GM23338 (cell line): Measurements from ENCODE around the gene B3GALNT2. TPM values are rescaled to one million over a fixed set of nuclear protein-coding genes. Genes with fewer than 3 reads are reported as not detected.

Source experiments
- ATAC-seq: fragments of 200-7000 bp; cut with Tn5 transposase; 3 replicates; pipeline ENCODE4 v1.9.1; 2020
- DNase-seq: peaks from one replicate; pipeline ENCODE4 v3.0.0-alpha.2; 2015; ENCODE audit warnings: low spot score
- H2AFZ ChIP-seq: fragments of 200-600 bp; sonication (generic); 2 replicates; pipeline ENCODE4 v1.8.0; 2016; ENCODE audit warnings: antibody characterized with exemption, mild to moderate bottlenecking, moderate library complexity
- H3F3A ChIP-seq: fragments of 200-600 bp; sonication (generic); replicated peaks from 2 replicates; pipeline ENCODE4 v1.8.0; 2017; ENCODE audit warnings: antibody characterized with exemption, mixed run types, low read depth
- H3K27ac ChIP-seq: fragments of 200-600 bp; sonication (generic); 2 replicates; pipeline ENCODE4 v1.6.1; 2016; ENCODE audit warnings: low read depth
- H3K27me3 ChIP-seq: fragments of 200-600 bp; sonication (generic); 2 replicates; pipeline ENCODE4 v1.8.0; 2016; ENCODE audit warnings: mild to moderate bottlenecking, mixed run types, moderate library complexity; ENCODE audit not compliant: insufficient read depth
- H3K36me3 ChIP-seq: fragments of 200-600 bp; sonication (generic); 2 replicates; pipeline ENCODE4 v1.8.0; 2016; ENCODE audit warnings: mild to moderate bottlenecking; ENCODE audit not compliant: insufficient read depth
- H3K4me1 ChIP-seq: fragments of 200-600 bp; sonication (generic); 2 replicates; pipeline ENCODE4 v1.8.0; 2016; ENCODE audit warnings: mild to moderate bottlenecking, moderate library complexity; ENCODE audit not compliant: insufficient read depth
- H3K4me2 ChIP-seq: fragments of 200-600 bp; sonication (generic); 2 replicates; pipeline ENCODE4 v1.7.1; 2017; ENCODE audit warnings: mixed run types
- H3K4me3 ChIP-seq: fragments of 200-600 bp; sonication (generic); 2 replicates; pipeline ENCODE4 v1.6.1; 2016; ENCODE audit warnings: mixed run types
- H3K79me2 ChIP-seq: fragments of 200-600 bp; sonication (generic); replicated peaks from 2 replicates; pipeline ENCODE4 v1.8.0; 2017; ENCODE audit warnings: mild to moderate bottlenecking; ENCODE audit not compliant: insufficient read depth
- H3K9me2 ChIP-seq: fragments of 200-600 bp; sonication (generic); 2 replicates; pipeline ENCODE4 v1.8.0; 2017; ENCODE audit not compliant: insufficient read depth
- H4K20me1 ChIP-seq: fragments of 200-600 bp; sonication (generic); replicated peaks from 2 replicates; pipeline ENCODE4 v1.8.0; 2017; ENCODE audit warnings: mild to moderate bottlenecking; ENCODE audit not compliant: insufficient read depth
- H3K27ac Mint-ChIP-seq: 2 replicates; pipeline ENCODE4 v1.8.0; 2020; ENCODE audit warnings: inconsistent platforms, mild to moderate bottlenecking, moderate library complexity, mixed read lengths
- H3K27me3 Mint-ChIP-seq: 3 replicates; pipeline ENCODE4 v1.8.0; 2022; ENCODE audit warnings: low read depth, mild to moderate bottlenecking, moderate library complexity, mixed read lengths, inconsistent platforms; ENCODE audit not compliant: insufficient read depth, poor library complexity
- H3K36me3 Mint-ChIP-seq: 3 replicates; pipeline ENCODE4 v1.8.0; 2021; ENCODE audit warnings: low read depth, mild to moderate bottlenecking, inconsistent platforms, moderate library complexity, mixed read lengths
- H3K4me1 Mint-ChIP-seq: 3 replicates; pipeline ENCODE4 v1.8.0; 2020; ENCODE audit warnings: mild to moderate bottlenecking, inconsistent platforms, mixed read lengths
- H3K4me3 Mint-ChIP-seq: 3 replicates; pipeline ENCODE4 v1.8.0; 2021; ENCODE audit warnings: moderate library complexity, mild to moderate bottlenecking, inconsistent platforms, mixed read lengths
- H3K9me3 Mint-ChIP-seq: 3 replicates; pipeline ENCODE4 v1.8.0; 2020; ENCODE audit warnings: moderate library complexity, mild to moderate bottlenecking, inconsistent platforms, mixed read lengths
- CREB1 ChIP-seq: fragments of 250-450 bp; sonication (Bioruptor Pico); IDR thresholded peaks from 2 replicates; pipeline ENCODE4 v1.5.0; 2020; ENCODE audit warnings: low read depth, mild to moderate bottlenecking, moderate library complexity
- ETS1 ChIP-seq: IDR thresholded peaks from 2 replicates; pipeline ENCODE4 v1.6.1; 2016; ENCODE audit warnings: antibody characterized with exemption
- EZH2 ChIP-seq: fragments of 200-600 bp; sonication (generic); IDR thresholded peaks from one replicate; pipeline ENCODE4 v1.8.0; 2017; ENCODE audit warnings: antibody characterized with exemption, mild to moderate bottlenecking, low read depth; ENCODE audit not compliant: unreplicated experiment
- EZH2phosphoT487 ChIP-seq: fragments of 200-600 bp; sonication (generic); IDR thresholded peaks from one replicate; pipeline ENCODE4 v1.8.1; 2018; ENCODE audit warnings: antibody characterized with exemption; ENCODE audit not compliant: unreplicated experiment
- JUNB ChIP-seq: IDR thresholded peaks from one replicate; pipeline ENCODE4 v1.6.1; 2016; ENCODE audit warnings: antibody characterized with exemption; ENCODE audit not compliant: unreplicated experiment
- NANOG ChIP-seq: IDR thresholded peaks from 2 replicates; pipeline ENCODE4 v1.6.1; 2016; ENCODE audit warnings: antibody characterized with exemption, borderline replicate concordance
- POLR2AphosphoS5 ChIP-seq: IDR thresholded peaks from 2 replicates; pipeline ENCODE4 v1.6.1; 2016; ENCODE audit warnings: antibody characterized with exemption, low read depth
- STAT1 ChIP-seq: IDR thresholded peaks from one replicate; pipeline ENCODE4 v1.6.1; 2016; ENCODE audit warnings: antibody characterized with exemption; ENCODE audit not compliant: unreplicated experiment
- ZNF114 ChIP-seq: fragments of 250-450 bp; sonication (Bioruptor Pico); IDR thresholded peaks from 2 replicates; pipeline ENCODE4 v1.5.0; 2020; ENCODE audit warnings: mild to moderate bottlenecking, moderate library complexity
- ZNF331 ChIP-seq: fragments of 250-450 bp; sonication (Bioruptor Pico); IDR thresholded peaks from 2 replicates; pipeline ENCODE4 v1.5.0; 2020; ENCODE audit warnings: low read depth, mild to moderate bottlenecking, moderate library complexity
- ZNF462 ChIP-seq: fragments of 250-450 bp; sonication (Bioruptor Pico); IDR thresholded peaks from 2 replicates; pipeline ENCODE4 v1.5.0; 2020; ENCODE audit warnings: mild to moderate bottlenecking, moderate library complexity
- polyA plus RNA-seq: library from polyadenylated mRNA; unstranded; fragments of >200 nt; fragmentation: Nextera tagmentation; extraction: Ambion mirVana; gene quantifications from 2 replicates; pipeline ENCODE4 v1.2.1, GENCODE V29; 2016
- total RNA-seq: library from RNA; depleted of rRNA; stranded (reverse); fragments of >200 nt; shearing (Covaris generic); gene quantifications from 2 replicates; pipeline ENCODE4 v1.2.3, GENCODE V29; 2014
- TF ChIP-seq, protein P1 (sequence below): IDR thresholded peaks from one replicate; pipeline ENCODE4 v1.6.1; 2018; ENCODE audit warnings: antibody characterized with exemption; ENCODE audit not compliant: unreplicated experiment
- TF ChIP-seq, protein P2 (sequence below), 2 experiments: fragments of 200-600 bp in 1 of 2; sonication (generic) in 1 of 2; conservative IDR thresholded peaks; 2 replicates each; pipeline versions ENCODE4 v1.5.1 to v1.6.1; 2016 to 2017; ENCODE audit warnings: antibody characterized with exemption in 2 of 2, low read depth in 2 of 2, mild to moderate bottlenecking in 2 of 2, moderate library complexity in 1 of 2

Gene B3GALNT2
- total and polyA plus RNA-seq, 2 experiments from 2014 or later: 14.4 to 48.8 TPM

DNA sequence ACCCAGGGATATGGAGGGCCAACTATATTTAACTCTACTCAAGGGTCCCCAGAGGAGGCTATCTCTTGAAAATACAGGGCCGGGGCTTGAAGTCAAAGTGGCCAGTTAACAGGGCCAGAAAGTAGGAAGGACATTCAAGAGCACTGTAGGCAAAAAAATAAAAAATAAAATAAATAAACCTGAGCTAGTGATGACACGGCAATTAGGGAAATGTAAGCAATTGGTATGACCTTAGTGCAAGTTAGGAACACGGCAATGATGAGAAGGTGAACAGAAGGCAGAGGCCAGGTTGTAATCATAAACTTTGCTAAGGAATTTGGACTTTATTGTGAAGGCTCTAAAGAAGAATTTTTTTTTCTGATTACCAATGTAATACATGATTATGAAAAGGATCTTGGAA, 3.4 kb upstream of the B3GALNT2 start:
- H3K79me2 ChIP-seq: peaks cover 9% of the 10 kb centered on the region
- no peaks in the 10 kb centered on the region for H3K27me3 ChIP-seq
- no peak overlapping the region for H3K27ac Mint-ChIP-seq
- H3K27ac ChIP-seq: no peak overlapping the region
- ATAC-seq (no peak), DNase-seq (no peak)
- H3K36me3 Mint-ChIP-seq: no peaks in the 10 kb centered on the region
- H3K4me2 ChIP-seq: no peak overlapping the region
- H3K36me3 ChIP-seq: no peaks in the 10 kb centered on the region
- TF ChIP-seq EZH2 (no peak), ZNF114 (CRISPR knock-in tag) (no peak), EZH2phosphoT487 (no peak), ZNF462 (CRISPR knock-in tag) (no peak), JUNB (no peak), POLR2AphosphoS5 (no peak), CREB1 (no peak), ZNF331 (CRISPR knock-in tag) (no peak), ETS1 (no peak), NANOG (no peak), STAT1 (no peak)
- TF ChIP-seq, protein P1, sequence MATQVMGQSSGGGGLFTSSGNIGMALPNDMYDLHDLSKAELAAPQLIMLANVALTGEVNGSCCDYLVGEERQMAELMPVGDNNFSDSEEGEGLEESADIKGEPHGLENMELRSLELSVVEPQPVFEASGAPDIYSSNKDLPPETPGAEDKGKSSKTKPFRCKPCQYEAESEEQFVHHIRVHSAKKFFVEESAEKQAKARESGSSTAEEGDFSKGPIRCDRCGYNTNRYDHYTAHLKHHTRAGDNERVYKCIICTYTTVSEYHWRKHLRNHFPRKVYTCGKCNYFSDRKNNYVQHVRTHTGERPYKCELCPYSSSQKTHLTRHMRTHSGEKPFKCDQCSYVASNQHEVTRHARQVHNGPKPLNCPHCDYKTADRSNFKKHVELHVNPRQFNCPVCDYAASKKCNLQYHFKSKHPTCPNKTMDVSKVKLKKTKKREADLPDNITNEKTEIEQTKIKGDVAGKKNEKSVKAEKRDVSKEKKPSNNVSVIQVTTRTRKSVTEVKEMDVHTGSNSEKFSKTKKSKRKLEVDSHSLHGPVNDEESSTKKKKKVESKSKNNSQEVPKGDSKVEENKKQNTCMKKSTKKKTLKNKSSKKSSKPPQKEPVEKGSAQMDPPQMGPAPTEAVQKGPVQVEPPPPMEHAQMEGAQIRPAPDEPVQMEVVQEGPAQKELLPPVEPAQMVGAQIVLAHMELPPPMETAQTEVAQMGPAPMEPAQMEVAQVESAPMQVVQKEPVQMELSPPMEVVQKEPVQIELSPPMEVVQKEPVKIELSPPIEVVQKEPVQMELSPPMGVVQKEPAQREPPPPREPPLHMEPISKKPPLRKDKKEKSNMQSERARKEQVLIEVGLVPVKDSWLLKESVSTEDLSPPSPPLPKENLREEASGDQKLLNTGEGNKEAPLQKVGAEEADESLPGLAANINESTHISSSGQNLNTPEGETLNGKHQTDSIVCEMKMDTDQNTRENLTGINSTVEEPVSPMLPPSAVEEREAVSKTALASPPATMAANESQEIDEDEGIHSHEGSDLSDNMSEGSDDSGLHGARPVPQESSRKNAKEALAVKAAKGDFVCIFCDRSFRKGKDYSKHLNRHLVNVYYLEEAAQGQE: no peak
- TF ChIP-seq, protein P2, sequence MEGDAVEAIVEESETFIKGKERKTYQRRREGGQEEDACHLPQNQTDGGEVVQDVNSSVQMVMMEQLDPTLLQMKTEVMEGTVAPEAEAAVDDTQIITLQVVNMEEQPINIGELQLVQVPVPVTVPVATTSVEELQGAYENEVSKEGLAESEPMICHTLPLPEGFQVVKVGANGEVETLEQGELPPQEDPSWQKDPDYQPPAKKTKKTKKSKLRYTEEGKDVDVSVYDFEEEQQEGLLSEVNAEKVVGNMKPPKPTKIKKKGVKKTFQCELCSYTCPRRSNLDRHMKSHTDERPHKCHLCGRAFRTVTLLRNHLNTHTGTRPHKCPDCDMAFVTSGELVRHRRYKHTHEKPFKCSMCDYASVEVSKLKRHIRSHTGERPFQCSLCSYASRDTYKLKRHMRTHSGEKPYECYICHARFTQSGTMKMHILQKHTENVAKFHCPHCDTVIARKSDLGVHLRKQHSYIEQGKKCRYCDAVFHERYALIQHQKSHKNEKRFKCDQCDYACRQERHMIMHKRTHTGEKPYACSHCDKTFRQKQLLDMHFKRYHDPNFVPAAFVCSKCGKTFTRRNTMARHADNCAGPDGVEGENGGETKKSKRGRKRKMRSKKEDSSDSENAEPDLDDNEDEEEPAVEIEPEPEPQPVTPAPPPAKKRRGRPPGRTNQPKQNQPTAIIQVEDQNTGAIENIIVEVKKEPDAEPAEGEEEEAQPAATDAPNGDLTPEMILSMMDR (conservative IDR thresholded peaks at IDR 0.05; ENCODE audit: low read depth in 2 of 2): no peak
- no peaks in the 10 kb centered on the region; the same call in 1 of the 2 replicates for H3F3A ChIP-seq
- no peak overlapping the region for H2AFZ ChIP-seq
- H3K4me3 Mint-ChIP-seq: no peak overlapping the region
- H3K4me3 ChIP-seq: no peak overlapping the region
- peaks cover 3% of the 10 kb centered on the region for H3K4me1 Mint-ChIP-seq
- no peaks in the 10 kb centered on the region; the same call in 2 of the 3 replicates for H3K9me3 Mint-ChIP-seq
- H4K20me1 ChIP-seq: no peaks in the 10 kb centered on the region
- H3K27me3 Mint-ChIP-seq: peaks cover 10% of the 10 kb centered on the region
- H3K9me2 ChIP-seq: no peaks in the 10 kb centered on the region
- H3K4me1 ChIP-seq: peaks cover 5% of the 10 kb centered on the region; the same call in 1 of the 2 replicates
